ENCODE results near the gene FGD6. TPM values are rescaled to one million over a fixed set of nuclear protein-coding genes. Genes with fewer than 3 reads are reported as not detected.

FGD6 gene
- total RNA-seq, 5 donors from 2014 or later (not counting 1 experiment from before 2014, with no cell fraction given) = 0.55 to 1.9 (median 0.70) TPM

GRCh38 chr12:95129115-95129514 lies 88.2 kb downstream of the FGD6 start:
- no peaks in the 10 kb centered on the region for H3K27me3 ChIP-seq (replicated peaks in 1 of 2; ENCODE audit: control insufficient read depth in 2 of 2, extremely low read depth in 1 of 2, insufficient read depth in 2 of 2, low read length in 1 of 2)
- no peaks in the 10 kb centered on the region for H3K9me3 ChIP-seq
- ATAC-seq (replicated peaks in 1 of 4) (no peak), DNase-seq (no peak)
- no peaks in the 10 kb centered on the region for H3K36me3 Mint-ChIP-seq
- WGBS (ENCODE audit: insufficient coverage) = no CpG with 5 or more reads among the region's 2 CpGs
- H3K27me3 Mint-ChIP-seq = no peaks in the 10 kb centered on the region
- CTCF ChIA-PET = no interaction called here
- no peak overlapping the region for H3K4me3 Mint-ChIP-seq
- H3K27ac Mint-ChIP-seq = no peak overlapping the region
- H3K4me1 ChIP-seq (ENCODE audit: control insufficient read depth in 1 of 2, extremely low read depth in 1 of 2, insufficient read depth in 2 of 2, low read length in 2 of 2) = no peaks in the 10 kb centered on the region
- H3K36me3 ChIP-seq (ENCODE audit: control insufficient read depth in 2 of 2, extremely low read depth in 1 of 2, insufficient read depth in 1 of 2, low read length in 1 of 2) = no peaks in the 10 kb centered on the region
- no peaks in the 10 kb centered on the region for H3K4me1 Mint-ChIP-seq
- POLR2A ChIA-PET = no interaction called here
- H3K9me3 Mint-ChIP-seq = no peaks in the 10 kb centered on the region
- no peak overlapping the region for H3K27ac ChIP-seq (ENCODE audit: low read length)
- H3K4me3 ChIP-seq (ENCODE audit: control insufficient read depth in 1 of 2, extremely low read depth in 1 of 2, low read length in 1 of 2) = no peak overlapping the region

- 100% methylated on average over 1 of the region's 3 CpGs for whole genome bisulfite sequencing (ENCODE audit: insufficient coverage)
- no peak overlapping the region for H3K4me3 Mint-ChIP-seq
- H3K9me3 Mint-ChIP-seq = no peaks in the 10 kb centered on the region
- no peak overlapping the region for H3K27ac ChIP-seq (ENCODE audit: low read length)
- H3K4me3 ChIP-seq (ENCODE audit: control insufficient read depth in 1 of 2, extremely low read depth in 1 of 2, low read length in 1 of 2) = no peak overlapping the region
- DNase-seq = no peak
- ChIA-PET CTCF (interaction anchor here in 1 of 2 donors (0.7 kb wide), 2 partner anchors 14 to 39 kb away, joined by 3 to 5 read pairs; no protein-coding TSS in a partner anchor), POLR2A (interaction anchor here in 1 of 2 donors (0.7 kb wide), 1 partner anchor 381 kb away, joined by 3 read pairs; no protein-coding TSS in a partner anchor)
- no peaks in the 10 kb centered on the region for H3K27me3 Mint-ChIP-seq
- no peaks in the 10 kb centered on the region for H3K36me3 Mint-ChIP-seq
- H3K36me3 ChIP-seq (ENCODE audit: control insufficient read depth in 2 of 2, extremely low read depth in 1 of 2, insufficient read depth in 1 of 2, low read length in 1 of 2) = no peaks in the 10 kb centered on the region
- no peak for ATAC-seq (replicated peaks in 1 of 4)
- no peak overlapping the region for H3K27ac Mint-ChIP-seq
- no peaks in the 10 kb centered on the region for H3K4me1 Mint-ChIP-seq
- no peaks in the 10 kb centered on the region for H3K9me3 ChIP-seq
- no peaks in the 10 kb centered on the region for H3K27me3 ChIP-seq (replicated peaks in 1 of 2; ENCODE audit: control insufficient read depth in 2 of 2, extremely low read depth in 1 of 2, insufficient read depth in 2 of 2, low read length in 1 of 2)
- no peaks in the 10 kb centered on the region for H3K4me1 ChIP-seq (ENCODE audit: control insufficient read depth in 1 of 2, extremely low read depth in 1 of 2, insufficient read depth in 2 of 2, low read length in 2 of 2)
Observed at GRCh38 chr12:95126736-95127135, 90.5 kb downstream of the FGD6 start.

GRCh38 chr12:95126076-95126475 lies 91.2 kb downstream of the FGD6 start:
- DNase-seq (no peak), ATAC-seq (replicated peaks in 1 of 4) (no peak)
- no peaks in the 10 kb centered on the region for H3K4me1 ChIP-seq (ENCODE audit: control insufficient read depth in 1 of 2, extremely low read depth in 1 of 2, insufficient read depth in 2 of 2, low read length in 2 of 2)
- H3K9me3 ChIP-seq = no peaks in the 10 kb centered on the region
- H3K27me3 Mint-ChIP-seq = no peaks in the 10 kb centered on the region
- H3K36me3 ChIP-seq (ENCODE audit: control insufficient read depth in 2 of 2, extremely low read depth in 1 of 2, insufficient read depth in 1 of 2, low read length in 1 of 2) = no peaks in the 10 kb centered on the region
- WGBS (ENCODE audit: insufficient coverage) = 60% methylated on average over 1 of the region's 2 CpGs
- H3K4me3 Mint-ChIP-seq = no peak overlapping the region
- no peak overlapping the region for H3K4me3 ChIP-seq (ENCODE audit: control insufficient read depth in 1 of 2, extremely low read depth in 1 of 2, low read length in 1 of 2)
- POLR2A ChIA-PET = no interaction called here
- no peaks in the 10 kb centered on the region for H3K27me3 ChIP-seq (replicated peaks in 1 of 2; ENCODE audit: control insufficient read depth in 2 of 2, extremely low read depth in 1 of 2, insufficient read depth in 2 of 2, low read length in 1 of 2)
- no peaks in the 10 kb centered on the region for H3K9me3 Mint-ChIP-seq
- H3K4me1 Mint-ChIP-seq = no peaks in the 10 kb centered on the region
- H3K27ac ChIP-seq (ENCODE audit: low read length) = no peak overlapping the region
- CTCF ChIA-PET = no interaction called here
- H3K36me3 Mint-ChIP-seq = no peaks in the 10 kb centered on the region
- no peak overlapping the region for H3K27ac Mint-ChIP-seq

- H3K4me1 Mint-ChIP-seq = no peaks in the 10 kb centered on the region
- no peak overlapping the region for H3K27ac ChIP-seq (ENCODE audit: low read length)
- H3K36me3 ChIP-seq (ENCODE audit: control insufficient read depth in 2 of 2, extremely low read depth in 1 of 2, insufficient read depth in 1 of 2, low read length in 1 of 2) = no peaks in the 10 kb centered on the region
- no peaks in the 10 kb centered on the region for H3K9me3 Mint-ChIP-seq
- no peaks in the 10 kb centered on the region for H3K4me1 ChIP-seq (ENCODE audit: control insufficient read depth in 1 of 2, extremely low read depth in 1 of 2, insufficient read depth in 2 of 2, low read length in 2 of 2)
- no peaks in the 10 kb centered on the region for H3K27me3 ChIP-seq (replicated peaks in 1 of 2; ENCODE audit: control insufficient read depth in 2 of 2, extremely low read depth in 1 of 2, insufficient read depth in 2 of 2, low read length in 1 of 2)
- POLR2A ChIA-PET = no interaction called here
- H3K27me3 Mint-ChIP-seq = no peaks in the 10 kb centered on the region
- ATAC-seq (replicated peaks in 1 of 4) = no peak
- no peak overlapping the region for H3K4me3 ChIP-seq (ENCODE audit: control insufficient read depth in 1 of 2, extremely low read depth in 1 of 2, low read length in 1 of 2)
- CTCF ChIA-PET = interaction anchor here in 1 of 2 donors (0.7 kb wide), 1 partner anchor 421 kb away, joined by 3 read pairs; no protein-coding TSS in a partner anchor
- H3K36me3 Mint-ChIP-seq = no peaks in the 10 kb centered on the region
- no peak overlapping the region for H3K4me3 Mint-ChIP-seq
- DNase-seq = no peak
- H3K9me3 ChIP-seq = no peaks in the 10 kb centered on the region
- WGBS (ENCODE audit: insufficient coverage) = 87% methylated on average over 7 of the region's 7 CpGs
- H3K27ac Mint-ChIP-seq = no peak overlapping the region
Observed at GRCh38 chr12:95124106-95124505, 93.2 kb downstream of the FGD6 start.

GRCh38 chr12:95118788-95119179 lies 98.5 kb downstream of the FGD6 start:
- no peak overlapping the region for H3K4me3 ChIP-seq (ENCODE audit: control insufficient read depth in 1 of 2, extremely low read depth in 1 of 2, low read length in 1 of 2)
- Mint-ChIP-seq H3K36me3 (no peaks in the 10 kb centered on the region), H3K9me3 (no peaks in the 10 kb centered on the region), H3K4me3 (no peak overlapping the region), H3K27ac (no peak overlapping the region), H3K4me1 (peaks cover 0 to 1% (median 0%) of the 10 kb centered on the region in 3 donors), H3K27me3 (no peaks in the 10 kb centered on the region)
- ATAC-seq (replicated peaks in 1 of 4) = no peak
- no peaks in the 10 kb centered on the region for H3K9me3 ChIP-seq
- WGBS (ENCODE audit: insufficient coverage) = 80% methylated on average over 2 of the region's 3 CpGs
- H3K4me1 ChIP-seq (ENCODE audit: control insufficient read depth in 1 of 2, extremely low read depth in 1 of 2, insufficient read depth in 2 of 2, low read length in 2 of 2) = no peaks in the 10 kb centered on the region
- CTCF ChIA-PET = interaction anchor here (1.6 to 4.1 kb wide), 2 partner anchors 415 kb away, joined by 12 to 45 read pairs; no protein-coding TSS in a partner anchor
- H3K27ac ChIP-seq (ENCODE audit: low read length) = no peak overlapping the region
- POLR2A ChIA-PET = no interaction called here
- H3K36me3 ChIP-seq (ENCODE audit: control insufficient read depth in 2 of 2, extremely low read depth in 1 of 2, insufficient read depth in 1 of 2, low read length in 1 of 2) = no peaks in the 10 kb centered on the region
- no peaks in the 10 kb centered on the region for H3K27me3 ChIP-seq (replicated peaks in 1 of 2; ENCODE audit: control insufficient read depth in 2 of 2, extremely low read depth in 1 of 2, insufficient read depth in 2 of 2, low read length in 1 of 2)
- DNase-seq = no peak

GRCh38 chr12:95118138-95118787 lies 99.0 kb downstream of the FGD6 start:
- no peaks in the 10 kb centered on the region for H3K36me3 Mint-ChIP-seq
- no peak overlapping the region for H3K4me3 ChIP-seq (ENCODE audit: control insufficient read depth in 1 of 2, extremely low read depth in 1 of 2, low read length in 1 of 2)
- H3K27me3 Mint-ChIP-seq = no peaks in the 10 kb centered on the region
- 83% methylated on average over 1 of the region's 4 CpGs for WGBS (ENCODE audit: insufficient coverage)
- H3K9me3 ChIP-seq = no peaks in the 10 kb centered on the region
- ChIA-PET POLR2A (no interaction called here), CTCF (interaction anchor here (0.6 to 4.1 kb wide), 7 partner anchors 309 to 449 kb away, joined by 4 to 68 read pairs (median 6); no protein-coding TSS in a partner anchor)
- no peaks in the 10 kb centered on the region for H3K9me3 Mint-ChIP-seq
- DNase-seq (no peak), ATAC-seq (replicated peaks in 1 of 4) (no peak)
- H3K27ac Mint-ChIP-seq = no peak overlapping the region
- no peak overlapping the region for H3K4me3 Mint-ChIP-seq
- no peaks in the 10 kb centered on the region for H3K36me3 ChIP-seq (ENCODE audit: control insufficient read depth in 2 of 2, extremely low read depth in 1 of 2, insufficient read depth in 1 of 2, low read length in 1 of 2)
- H3K27ac ChIP-seq (ENCODE audit: low read length) = no peak overlapping the region
- no peaks in the 10 kb centered on the region for H3K27me3 ChIP-seq (replicated peaks in 1 of 2; ENCODE audit: control insufficient read depth in 2 of 2, extremely low read depth in 1 of 2, insufficient read depth in 2 of 2, low read length in 1 of 2)
- peaks cover 0 to 1% (median 0%) of the 10 kb centered on the region in 3 donors for H3K4me1 Mint-ChIP-seq
- no peaks in the 10 kb centered on the region for H3K4me1 ChIP-seq (ENCODE audit: control insufficient read depth in 1 of 2, extremely low read depth in 1 of 2, insufficient read depth in 2 of 2, low read length in 2 of 2)
